GM12878 (cell line): ENCODE results near the gene LGALS8.

Experiments
- CREM ChIP-seq: IDR thresholded peaks from 2 replicates; pipeline ENCODE4 v1.6.1; 2014; ENCODE audit warnings: antibody characterized with exemption, low read depth
- MTA2 ChIP-seq: fragments of 450-650 bp; IDR thresholded peaks from 2 replicates; pipeline ENCODE4 v1.6.1; 2016; ENCODE audit warnings: low read depth, mild to moderate bottlenecking, moderate library complexity
- RBBP5 ChIP-seq: fragments of 200-600 bp; sonication (generic); conservative IDR thresholded peaks from 2 replicates; pipeline ENCODE4 v1.6.1; 2016
- SREBF2 ChIP-seq: IDR thresholded peaks from 2 replicates; pipeline ENCODE4 v1.6.1; 2012; ENCODE audit warnings: mild to moderate bottlenecking, low read length
- TAF1 ChIP-seq: IDR thresholded peaks from 2 replicates; pipeline ENCODE4 v1.6.1; 2011; ENCODE audit warnings: mild to moderate bottlenecking, low read depth, low read length, borderline replicate concordance
- ZNF24 ChIP-seq: fragments of 450-650 bp; IDR thresholded peaks from 2 replicates; pipeline ENCODE4 v1.6.1; 2017; ENCODE audit warnings: antibody characterized with exemption, mild to moderate bottlenecking
- TF ChIP-seq, protein P1 (sequence below), 3 experiments: IDR thresholded peaks in 2 of 3; conservative IDR thresholded peaks in 1 of 3; 2 replicates each; pipeline ENCODE4 v1.5.1; 2011; ENCODE audit warnings: low read depth in 3 of 3, low read length in 3 of 3, mild to moderate bottlenecking in 3 of 3, control low read depth in 2 of 3, moderate library complexity in 2 of 3, inconsistent platforms in 1 of 3, mixed read lengths in 1 of 3; ENCODE audit not compliant: control insufficient read depth in 2 of 3, insufficient read depth in 1 of 3; ENCODE audit errors: extremely low read depth in 1 of 3
- TF ChIP-seq, protein P2 (sequence below): IDR thresholded peaks from 2 replicates; pipeline ENCODE4 v1.6.1; 2012; ENCODE audit warnings: mild to moderate bottlenecking, low read depth, low read length

DNA sequence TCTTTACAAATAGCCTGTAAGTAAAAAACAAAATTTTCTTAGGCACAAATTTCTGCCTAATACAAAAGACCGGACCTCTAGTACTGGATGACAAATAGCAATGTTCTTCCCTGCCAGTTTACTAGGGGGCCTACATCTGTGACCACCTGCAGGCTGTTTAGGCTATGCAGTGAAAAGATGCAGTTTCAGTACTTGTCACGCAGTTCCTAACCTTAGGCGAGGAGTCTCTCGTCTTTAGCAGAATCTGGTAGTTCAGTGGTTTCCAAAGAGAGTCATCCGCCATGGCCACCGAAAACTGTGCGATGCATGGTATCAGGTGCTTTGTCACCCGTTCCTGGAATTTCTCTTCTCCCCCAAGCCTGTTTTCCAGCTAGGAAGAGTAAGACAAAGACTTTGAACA is 29.6 kb downstream of the LGALS8 start:
- no peak for TF ChIP-seq ZNF24
- TF ChIP-seq, protein P1, sequence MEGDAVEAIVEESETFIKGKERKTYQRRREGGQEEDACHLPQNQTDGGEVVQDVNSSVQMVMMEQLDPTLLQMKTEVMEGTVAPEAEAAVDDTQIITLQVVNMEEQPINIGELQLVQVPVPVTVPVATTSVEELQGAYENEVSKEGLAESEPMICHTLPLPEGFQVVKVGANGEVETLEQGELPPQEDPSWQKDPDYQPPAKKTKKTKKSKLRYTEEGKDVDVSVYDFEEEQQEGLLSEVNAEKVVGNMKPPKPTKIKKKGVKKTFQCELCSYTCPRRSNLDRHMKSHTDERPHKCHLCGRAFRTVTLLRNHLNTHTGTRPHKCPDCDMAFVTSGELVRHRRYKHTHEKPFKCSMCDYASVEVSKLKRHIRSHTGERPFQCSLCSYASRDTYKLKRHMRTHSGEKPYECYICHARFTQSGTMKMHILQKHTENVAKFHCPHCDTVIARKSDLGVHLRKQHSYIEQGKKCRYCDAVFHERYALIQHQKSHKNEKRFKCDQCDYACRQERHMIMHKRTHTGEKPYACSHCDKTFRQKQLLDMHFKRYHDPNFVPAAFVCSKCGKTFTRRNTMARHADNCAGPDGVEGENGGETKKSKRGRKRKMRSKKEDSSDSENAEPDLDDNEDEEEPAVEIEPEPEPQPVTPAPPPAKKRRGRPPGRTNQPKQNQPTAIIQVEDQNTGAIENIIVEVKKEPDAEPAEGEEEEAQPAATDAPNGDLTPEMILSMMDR (IDR thresholded peaks at IDR 0.05 in 2 of 3, conservative IDR thresholded peaks at IDR 0.05 in 1 of 3; ENCODE audit: control insufficient read depth in 2 of 3, extremely low read depth in 1 of 3, insufficient read depth in 1 of 3, low read depth in 3 of 3, low read length in 3 of 3) = no peak
- no peak for TF ChIP-seq MTA2
- TF ChIP-seq TAF1 = no peak
- no peak for TF ChIP-seq CREM
- TF ChIP-seq SREBF2 = no peak
- TF ChIP-seq, protein P2, sequence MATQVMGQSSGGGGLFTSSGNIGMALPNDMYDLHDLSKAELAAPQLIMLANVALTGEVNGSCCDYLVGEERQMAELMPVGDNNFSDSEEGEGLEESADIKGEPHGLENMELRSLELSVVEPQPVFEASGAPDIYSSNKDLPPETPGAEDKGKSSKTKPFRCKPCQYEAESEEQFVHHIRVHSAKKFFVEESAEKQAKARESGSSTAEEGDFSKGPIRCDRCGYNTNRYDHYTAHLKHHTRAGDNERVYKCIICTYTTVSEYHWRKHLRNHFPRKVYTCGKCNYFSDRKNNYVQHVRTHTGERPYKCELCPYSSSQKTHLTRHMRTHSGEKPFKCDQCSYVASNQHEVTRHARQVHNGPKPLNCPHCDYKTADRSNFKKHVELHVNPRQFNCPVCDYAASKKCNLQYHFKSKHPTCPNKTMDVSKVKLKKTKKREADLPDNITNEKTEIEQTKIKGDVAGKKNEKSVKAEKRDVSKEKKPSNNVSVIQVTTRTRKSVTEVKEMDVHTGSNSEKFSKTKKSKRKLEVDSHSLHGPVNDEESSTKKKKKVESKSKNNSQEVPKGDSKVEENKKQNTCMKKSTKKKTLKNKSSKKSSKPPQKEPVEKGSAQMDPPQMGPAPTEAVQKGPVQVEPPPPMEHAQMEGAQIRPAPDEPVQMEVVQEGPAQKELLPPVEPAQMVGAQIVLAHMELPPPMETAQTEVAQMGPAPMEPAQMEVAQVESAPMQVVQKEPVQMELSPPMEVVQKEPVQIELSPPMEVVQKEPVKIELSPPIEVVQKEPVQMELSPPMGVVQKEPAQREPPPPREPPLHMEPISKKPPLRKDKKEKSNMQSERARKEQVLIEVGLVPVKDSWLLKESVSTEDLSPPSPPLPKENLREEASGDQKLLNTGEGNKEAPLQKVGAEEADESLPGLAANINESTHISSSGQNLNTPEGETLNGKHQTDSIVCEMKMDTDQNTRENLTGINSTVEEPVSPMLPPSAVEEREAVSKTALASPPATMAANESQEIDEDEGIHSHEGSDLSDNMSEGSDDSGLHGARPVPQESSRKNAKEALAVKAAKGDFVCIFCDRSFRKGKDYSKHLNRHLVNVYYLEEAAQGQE = no peak
- TF ChIP-seq RBBP5 = no peak
